T-helper 9 cell (primary cell): ENCODE data around the gene TSPAN18.
A peak's percentile ranks its signal among the peaks of the same experiment; 100 is the strongest.

Experiments
- DNase-seq: peaks from one replicate; pipeline ENCODE4 v3.0.0-alpha.2; 2020

Gene TSPAN18

DNA sequence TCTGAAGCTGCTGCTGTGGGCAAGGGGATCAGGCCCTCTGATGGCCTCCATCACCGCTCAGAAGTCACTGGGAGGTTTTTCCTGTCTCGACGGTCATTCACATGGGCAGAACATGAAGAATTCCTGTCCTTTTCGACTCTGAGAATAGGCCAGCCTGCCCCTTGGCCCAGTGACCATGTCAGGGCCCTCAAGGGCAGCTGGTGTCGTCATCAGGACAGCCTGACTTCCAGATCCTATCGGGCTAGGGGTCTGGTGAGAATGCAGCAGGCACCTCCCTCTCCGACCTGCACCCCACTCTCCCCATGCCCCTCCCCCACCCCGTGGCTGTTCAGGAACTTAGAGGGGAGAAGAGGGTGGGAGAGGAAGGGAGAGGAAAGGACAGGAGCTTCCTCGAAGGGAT, 220.4 kb downstream of the TSPAN18 start:
- DNase-seq = no peak

DNA sequence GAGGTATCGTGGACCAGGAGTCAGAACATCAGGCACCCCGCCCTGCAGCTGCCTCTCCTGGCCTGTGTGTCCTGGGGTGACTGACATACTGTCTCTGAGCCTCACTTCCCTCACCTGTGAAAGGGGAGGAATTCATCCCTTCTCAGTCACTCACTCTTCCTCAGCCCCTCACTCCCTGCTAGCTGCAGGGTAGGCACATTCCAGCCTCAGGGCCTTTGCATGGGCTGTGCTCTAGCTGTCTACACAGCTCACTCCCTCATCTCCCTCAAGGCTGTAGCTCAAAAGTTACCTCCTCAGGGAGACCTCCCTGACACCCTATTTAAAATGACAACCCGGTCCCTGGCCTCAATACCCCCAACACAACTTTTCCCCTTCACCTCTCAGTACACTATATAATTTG, 221.4 kb downstream of the TSPAN18 start:
- DNase-seq = no peak

DNA sequence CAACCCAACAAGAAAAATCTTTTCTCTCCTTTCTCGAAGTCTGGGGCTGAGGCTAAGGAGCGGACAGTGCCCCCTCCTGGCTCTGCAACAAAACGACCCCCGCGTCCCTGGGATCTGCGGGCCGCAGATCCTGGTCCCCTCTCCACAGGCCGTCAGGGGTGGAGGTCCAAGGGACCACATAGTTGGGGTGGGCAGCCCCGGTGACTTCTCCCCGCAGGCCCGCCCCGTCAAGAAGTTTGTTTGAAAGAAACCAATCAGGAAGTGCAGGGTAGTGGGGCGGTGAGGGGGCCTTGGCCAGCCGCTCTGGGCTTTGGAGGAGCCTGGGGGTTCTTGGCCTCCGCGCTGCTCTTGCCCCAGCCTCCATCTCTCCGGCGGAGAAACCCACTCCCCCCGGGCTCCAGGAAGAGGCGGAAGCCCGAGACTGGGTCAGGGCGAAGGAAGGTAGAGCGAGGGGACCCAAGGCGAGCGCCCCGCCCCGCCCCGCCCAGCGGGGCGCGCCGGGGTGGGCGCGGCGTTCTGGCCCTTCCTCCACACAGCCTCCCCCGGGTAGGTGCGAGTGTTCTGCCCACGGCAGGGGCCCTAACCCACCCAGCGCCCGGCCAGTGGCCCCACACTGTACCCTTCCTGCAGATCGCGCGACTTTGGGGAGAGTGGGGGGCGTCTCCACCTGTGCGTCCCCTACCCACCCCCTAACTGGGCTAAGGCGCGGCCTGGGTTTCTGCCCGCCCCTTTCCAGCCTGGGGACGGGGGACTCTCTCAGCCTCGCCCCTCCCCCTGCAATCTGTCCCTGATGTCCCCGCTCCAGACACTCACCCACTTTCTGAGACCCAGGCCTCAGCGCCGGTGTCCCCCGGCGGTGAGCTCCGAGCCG, 222.6 kb downstream of the TSPAN18 start:
- no peak for DNase-seq

DNA sequence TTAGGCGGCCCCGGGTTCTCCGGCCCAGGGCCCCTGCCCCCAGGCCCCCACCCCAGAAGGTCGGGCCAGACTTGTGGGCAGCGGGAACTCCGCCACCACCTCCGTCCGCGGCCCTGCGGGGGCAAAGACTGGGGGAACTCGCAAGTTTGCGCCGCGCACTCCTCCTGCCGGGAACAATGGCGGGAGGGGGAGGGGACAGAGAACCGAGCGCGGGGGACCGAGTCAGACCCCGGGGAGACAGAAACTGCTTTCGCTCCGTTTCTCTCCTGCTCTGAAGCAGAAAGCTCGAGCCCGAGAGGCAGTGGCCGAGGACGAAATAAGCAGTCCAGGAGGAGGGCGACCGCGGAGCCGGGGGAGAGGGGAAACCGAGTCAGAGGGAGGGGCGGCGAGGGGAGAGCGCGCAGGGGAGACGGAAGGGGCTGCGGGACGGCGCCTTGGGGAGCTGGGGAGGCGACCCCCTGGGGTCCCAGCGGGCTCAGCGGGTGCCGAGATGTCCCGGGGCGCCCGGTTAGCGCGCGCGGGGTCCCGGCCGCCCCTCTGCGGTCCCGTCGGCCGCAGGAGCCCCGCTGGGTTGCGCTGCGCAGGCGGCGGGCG, 223.4 kb downstream of the TSPAN18 start:
- DNase-seq = peak; percentile 14

DNA sequence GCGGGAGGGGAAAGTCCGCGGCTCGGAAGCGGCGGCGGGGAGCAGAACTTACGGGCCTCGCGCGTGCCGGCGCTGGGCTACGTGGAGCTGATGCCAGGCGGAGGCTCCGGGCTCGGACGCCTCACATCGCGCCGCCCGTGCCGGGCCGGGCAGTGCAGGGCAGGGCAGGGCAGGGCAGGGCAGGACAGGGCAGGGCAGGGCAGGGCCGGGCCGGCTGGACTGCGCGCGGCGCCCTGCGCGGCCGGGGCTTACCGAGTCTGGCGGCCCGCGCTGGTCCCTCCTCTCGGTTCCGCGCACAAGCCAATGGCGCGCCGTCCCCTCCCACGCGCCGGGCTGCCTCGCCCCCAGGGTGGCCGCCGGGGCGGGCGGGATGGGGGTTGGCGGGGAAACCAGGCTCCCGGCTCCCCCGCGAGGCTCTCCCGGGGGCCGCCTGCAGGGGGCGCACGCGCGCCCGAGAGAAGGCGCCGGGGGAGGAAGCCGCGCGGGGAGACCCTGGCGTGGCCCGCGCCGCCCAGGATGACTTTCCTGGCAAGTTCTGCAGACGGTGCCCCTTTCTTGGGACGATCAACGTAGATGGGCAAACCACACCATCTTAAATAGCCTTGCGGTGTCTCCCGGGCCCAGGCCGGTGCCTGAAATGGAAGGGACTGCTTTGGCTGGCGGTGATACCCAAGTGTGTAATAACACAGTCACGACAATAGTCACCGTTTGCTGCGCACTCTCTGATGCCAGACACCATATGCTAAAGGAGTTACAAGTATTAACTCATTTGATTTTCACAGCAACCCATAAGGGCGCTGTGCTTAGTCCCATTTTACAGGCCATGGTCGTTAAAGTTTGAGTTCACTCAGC, 224.1 kb downstream of the TSPAN18 start, which contains the start of gene TP53I11:
TSS of gene TP53I11 (minus strand) at position 259 of the 852 bp plus-strand sequence. CDS start 12,548 bp downstream, outside the sequence.
- DNase-seq = peak; percentile 44

DNA sequence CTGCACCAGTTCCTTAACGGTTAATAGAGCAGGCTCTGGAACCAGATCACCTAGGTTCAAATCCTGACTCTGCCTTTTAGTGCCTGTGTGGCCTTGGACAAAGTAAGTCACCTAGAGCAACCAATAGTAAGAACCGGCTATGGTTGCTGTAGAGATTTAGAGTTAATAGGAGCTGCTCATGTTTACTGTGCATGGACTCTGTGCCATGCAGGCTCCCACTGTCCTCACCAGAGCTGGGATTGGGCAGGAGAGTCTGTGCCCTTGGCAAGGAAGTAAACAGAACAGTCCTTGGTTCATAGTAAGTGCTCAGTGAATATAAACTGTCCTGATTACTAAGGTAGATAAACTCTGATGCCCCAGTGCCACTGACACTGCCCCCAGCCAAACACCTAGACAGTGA, 225.3 kb downstream of the TSPAN18 start:
- DNase-seq = no peak

DNA sequence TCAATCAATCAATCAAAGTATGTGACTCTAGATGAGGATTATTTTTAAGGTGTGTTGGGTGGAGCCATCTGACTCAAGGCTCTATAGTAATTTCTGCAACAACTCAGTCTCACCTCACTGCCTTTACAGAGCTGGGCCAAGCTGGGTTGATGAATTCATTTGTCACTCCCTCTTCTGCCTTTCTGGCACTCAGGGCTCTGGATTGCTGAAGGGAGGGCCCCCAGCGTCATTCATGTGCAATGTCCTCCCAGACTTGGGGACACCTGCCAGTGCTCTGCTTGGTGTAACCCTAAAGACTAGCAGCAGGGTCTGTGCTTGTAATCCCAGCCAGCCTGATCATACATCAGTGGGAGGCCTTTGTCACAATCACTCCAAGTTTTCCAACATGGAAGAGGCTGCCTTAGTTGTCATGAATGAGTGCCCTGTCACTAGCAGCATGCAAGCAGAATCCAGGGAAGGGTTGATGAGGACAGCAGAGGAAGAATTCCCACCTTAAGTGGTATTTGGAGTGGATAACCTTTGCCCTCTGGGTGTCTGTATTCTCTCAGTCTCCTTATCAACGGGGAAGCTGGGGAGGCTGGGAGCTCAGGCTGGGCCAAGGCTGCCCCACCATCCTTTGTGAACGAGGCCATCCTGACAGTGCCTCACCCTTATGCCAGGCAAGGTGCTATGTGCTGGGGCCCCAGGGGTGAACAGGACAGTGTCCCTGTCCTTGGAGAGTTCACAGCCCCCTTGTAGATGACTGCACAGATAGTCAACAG, 225.9 kb downstream of the TSPAN18 start:
- DNase-seq = no peak

DNA sequence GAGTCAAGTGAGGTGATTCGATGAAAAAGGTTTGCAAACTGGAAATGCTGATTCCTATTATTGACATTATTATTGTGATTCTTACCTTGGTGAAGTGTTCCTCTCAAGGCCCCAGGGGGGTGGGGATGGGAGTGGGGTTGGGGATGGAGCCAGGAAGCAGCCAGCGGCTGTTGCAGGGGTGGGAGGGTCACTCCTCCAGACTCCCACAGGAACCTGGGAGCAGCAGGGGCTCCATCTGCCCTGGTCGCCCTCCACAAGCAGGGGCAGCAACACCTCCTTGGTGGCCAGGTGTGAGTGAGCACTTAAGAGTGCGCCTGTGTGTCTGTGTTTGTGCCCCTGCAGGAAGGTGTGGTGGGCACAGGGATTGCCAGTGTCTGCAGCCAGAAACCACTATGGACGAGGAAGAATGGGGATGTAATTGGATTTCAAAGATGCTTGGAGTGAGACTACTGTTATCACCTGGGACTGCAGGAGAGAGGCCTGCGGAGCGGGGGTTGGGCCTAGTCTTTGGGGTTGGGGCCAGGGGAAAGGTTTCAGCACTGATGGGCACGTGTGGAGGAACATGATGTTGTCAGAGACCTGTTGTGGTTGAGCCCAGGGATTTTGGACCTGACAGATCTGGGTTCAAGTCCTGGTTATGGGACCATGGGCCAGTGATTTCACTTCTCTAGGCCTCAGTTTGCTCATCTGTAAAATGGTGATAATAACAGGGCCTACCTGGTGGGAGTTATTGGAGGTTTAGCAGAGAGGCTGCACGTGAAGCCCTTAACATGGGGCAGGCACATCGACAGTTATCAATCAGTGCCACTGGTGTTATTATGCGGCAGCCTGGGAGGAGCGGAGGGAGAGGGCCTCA, 227.5 kb downstream of the TSPAN18 start:
- DNase-seq = no peak

DNA sequence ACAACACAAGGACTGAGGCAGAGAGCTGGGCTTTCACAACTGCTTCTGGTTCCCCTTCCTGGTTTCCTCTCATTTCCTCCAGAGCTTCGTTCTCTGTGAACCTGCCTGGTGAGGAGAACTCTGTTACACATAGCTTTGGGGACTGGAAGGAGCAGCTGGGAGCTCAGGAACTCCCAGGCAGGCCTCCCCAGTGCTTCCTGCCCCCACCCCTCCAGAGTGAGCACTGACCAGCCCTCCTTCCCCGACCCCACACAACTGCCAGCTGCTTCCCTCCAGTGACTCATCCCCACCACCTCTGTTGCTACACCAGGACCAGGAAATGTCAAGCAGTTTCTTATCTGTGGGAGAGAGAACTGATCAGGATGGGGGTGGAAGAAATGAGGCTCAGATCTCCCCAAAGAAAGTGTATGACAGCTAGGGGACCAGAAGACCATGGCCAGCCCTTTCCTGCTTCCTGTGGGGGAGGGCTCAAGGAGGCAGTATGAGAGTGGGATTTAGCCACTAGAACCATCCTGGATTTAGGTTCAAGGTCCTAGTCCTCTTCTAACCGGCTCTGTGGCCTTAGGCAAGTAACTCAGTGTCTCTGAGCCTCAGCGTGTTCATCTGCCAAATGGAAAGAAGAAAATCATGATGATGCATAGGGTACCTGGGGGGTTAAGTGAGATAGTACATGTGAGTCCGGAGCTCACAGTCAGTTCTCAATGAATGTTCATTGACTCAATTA, 228.4 kb downstream of the TSPAN18 start:
- DNase-seq = no peak

DNA sequence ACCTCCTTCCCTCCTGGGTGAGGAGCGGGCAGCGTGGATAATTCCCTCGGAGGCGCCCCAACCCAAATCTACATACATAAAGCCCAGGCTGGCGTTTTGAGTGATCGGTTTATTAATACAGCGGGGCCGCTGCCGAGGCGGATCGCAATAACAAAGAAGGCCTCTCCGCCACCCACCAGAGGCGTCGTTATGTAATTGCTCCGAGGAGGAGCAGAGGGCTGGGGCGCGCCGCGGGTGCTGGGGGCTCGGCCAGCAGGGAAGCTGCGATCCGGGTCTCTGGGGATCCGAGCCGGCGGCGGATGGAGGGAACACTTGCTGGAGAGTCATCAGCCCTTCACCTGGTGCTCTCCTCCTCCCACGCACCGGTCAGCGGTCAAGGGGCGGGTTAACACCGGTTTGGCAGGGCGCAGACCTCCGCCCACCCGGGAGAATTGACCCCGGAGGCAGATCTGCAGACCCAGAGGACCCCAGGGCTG, 230.3 kb downstream of the TSPAN18 start:
- DNase-seq = no peak

DNA sequence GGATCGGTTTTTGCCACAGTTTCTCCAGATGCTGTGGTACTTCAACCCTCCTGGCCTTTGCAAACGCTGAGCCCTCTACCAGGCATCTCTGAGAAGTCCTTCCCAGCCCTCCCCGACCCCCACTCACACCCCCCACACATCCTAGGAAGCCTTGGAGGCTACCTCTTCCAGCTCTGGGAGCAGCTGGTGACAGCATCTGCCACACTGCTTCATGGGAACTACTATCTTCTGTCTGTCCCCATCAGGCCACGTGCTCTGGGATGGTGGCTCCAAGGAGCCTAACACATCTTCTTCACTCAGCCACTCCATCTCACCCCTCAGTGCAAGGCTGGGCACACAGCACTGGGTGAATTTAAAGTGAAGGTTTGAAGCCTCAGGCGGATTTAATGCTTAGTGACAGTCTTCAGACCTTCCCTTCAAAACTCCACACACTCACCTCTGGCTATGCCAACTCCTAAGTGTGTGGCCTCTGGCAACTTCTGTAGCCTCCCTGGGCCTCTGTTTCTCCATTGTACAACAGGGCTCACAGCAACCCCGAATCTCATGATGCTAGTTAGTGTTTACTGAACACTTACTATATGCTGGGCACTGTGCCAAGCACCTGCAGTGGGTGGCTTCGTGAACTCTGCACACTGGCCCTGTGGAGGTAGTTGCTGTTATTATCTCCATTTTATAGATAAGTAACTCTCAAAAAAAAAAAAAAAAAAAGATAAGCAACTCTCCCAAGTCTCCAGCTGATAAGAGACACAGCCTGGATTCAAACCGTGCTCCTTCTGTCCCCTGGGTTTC, 231.2 kb downstream of the TSPAN18 start:
- no peak for DNase-seq

DNA sequence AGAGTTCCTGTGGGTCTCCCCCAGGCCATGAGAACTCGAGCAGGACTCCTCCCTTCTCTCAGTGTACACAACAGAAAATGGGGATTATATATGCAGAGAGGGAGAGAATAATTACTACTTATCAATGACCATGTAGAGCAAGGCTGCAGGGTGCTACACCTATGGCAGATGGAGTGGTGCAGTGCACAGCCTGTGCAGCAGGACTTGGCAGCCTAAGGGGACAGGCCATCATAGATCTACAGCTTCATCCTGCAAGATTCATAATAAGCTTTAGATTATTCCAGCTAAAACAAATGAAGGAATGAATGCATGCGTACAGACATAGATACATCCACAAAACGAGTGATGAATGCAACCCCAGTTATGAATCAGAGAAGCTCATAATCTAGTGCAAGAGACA, 232.3 kb downstream of the TSPAN18 start:
- no peak for DNase-seq

DNA sequence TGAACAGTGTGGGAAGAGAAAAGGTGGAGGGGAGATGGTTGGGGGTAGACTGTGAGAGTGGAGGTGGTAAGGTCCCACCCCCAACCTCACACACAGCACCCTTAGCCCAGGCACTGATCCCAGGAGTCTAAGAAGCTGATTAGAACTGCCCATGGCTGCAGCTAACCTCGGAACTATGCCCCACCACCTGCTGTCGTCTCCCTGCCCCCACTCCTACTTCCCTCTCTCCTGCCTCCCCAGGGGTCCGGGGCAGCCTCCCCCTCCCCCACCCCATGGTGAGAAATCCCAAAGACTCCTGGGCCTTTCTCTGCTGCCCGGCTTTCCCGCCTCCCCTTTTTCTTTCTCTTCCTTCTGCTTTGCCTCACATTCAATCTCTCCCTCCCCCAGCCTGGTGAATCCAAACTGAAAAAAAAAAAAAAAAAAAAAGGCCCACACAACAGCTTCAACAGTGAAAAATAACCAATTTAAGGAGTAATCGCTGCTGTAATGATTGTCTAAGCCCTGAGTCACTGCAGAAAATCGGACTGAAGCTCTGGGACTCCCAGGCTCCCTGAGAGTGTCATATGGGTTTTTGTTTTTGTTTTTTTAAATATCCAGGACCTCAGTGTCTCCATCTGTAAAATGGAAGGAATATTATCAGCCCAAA, 233.6 kb downstream of the TSPAN18 start:
- no peak for DNase-seq

DNA sequence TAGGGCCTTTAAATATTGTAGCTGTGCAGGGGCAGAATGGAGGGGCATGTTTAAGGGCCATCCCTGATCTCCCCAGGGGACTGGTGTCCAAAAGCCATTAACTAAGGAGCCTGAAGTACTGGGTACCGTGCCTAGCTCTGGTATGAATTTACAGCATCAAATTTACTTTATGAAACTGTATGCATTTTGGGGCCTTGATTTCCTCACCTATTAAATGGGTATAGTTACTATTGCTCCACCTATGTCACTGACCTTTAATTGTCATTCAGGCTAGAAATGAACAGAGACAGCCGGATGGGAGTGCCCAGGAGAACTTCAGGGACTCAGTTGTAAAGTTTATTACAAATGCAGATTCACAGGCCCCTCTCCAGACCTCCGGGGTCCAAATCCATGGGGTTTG, 235.7 kb downstream of the TSPAN18 start:
- no peak for DNase-seq

DNA sequence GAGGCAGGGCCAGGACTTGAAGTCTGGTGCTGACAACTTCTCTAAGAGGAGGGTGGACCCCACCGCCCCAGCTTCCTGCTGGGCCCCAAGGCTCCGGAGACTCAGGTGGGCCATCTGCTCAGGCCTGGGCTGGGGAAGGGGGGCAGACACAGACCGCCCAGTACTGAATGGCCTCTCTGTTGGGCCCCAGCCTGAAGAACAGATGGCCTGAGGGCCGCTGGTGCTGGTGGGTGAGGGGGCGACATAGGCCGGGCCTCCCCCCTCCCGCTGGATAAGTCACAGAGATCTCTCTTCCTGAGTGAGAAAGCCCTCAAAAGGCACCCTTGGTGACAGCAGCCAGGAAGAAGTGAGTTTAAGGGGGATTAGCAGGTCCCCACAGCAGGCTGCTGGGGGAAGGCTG, 236.4 kb downstream of the TSPAN18 start:
- no peak for DNase-seq

DNA sequence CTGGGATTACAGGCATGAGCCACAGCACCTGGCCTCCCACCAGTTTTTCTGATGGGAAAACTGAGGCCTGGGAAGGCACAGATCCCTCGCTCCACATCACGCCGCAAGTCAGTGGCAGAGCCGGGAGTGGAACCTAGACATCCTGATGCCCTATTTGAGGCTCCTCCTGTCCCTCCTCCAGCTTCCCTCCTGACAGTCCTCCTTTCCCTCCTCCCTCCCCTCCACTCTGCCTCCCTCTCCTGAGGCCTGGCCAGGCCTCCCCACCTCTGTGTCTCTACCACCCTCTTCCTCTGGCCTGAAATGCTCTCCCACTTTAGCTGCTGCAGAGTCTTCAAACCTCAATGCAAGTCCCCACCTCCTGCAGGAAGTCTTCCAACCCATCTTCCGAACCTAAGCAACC, 237.2 kb downstream of the TSPAN18 start:
- no peak for DNase-seq

DNA sequence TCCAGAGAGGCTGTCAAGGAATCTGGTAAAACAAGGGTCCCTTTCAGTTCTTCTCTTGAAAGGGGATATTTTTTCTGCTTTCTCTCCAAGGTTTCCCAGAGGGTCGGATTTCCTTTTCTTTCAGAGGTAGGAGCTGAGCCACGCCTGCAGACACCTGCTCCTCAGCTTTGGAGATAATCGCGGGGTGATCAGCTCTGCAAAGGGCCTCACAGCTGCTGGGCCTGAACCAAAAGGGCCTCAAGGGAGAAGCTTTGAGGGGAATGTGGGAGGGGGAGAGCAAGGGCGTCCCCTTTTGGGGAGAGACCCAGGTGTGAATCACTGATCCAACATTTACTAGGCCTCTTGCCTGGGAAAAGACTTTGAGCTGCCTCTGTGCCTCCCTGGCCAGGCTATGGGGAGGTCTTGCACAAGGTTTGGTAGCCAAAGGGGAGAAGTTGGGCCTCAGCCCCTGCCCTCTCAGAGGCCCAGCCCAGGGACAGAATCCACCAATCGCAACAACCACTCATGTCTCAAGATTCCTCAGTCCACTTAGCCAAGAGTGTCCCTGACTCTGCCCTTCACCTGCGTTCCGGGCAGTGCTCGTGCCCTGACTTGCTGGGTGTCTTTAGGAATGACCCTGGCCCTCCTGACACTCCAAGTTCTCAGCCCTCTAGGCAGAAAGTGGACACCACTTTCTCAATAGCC, 237.9 kb downstream of the TSPAN18 start:
- DNase-seq = no peak

DNA sequence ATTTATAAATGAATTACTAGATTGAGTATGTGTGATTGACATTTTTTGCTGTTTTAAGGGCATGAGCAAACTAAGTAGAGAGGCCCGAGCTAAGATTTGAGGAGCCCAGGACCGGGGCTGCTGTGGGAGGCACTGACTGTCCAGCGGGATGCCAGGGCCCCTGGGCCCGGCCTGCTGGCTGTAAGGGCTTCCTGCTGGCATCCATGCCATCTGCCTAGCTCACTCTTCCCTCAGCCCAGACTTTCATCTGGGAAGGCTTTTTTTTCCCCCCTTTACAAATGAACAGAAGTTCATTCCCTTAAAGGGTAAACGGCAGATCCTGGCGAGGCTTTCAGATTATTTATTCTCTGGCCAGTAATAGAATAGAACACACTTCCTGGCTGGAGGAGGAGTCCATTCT, 239.9 kb downstream of the TSPAN18 start:
- no peak for DNase-seq
